Activated naive CD8-positive, alpha-beta T cell treated with anti-CD3 and anti-CD28 coated beads, Interleukin-2, amount 10 ng/mL, durations not matched to agents 7 days and 5 days (primary cell): ENCODE results near the gene MALAT1. TPM values are rescaled to one million over a fixed set of nuclear protein-coding genes. Genes with fewer than 3 reads are reported as not detected.
"Not testable (repeated sequence)": the region's sequence is repeated elsewhere in the genome, so short reads cannot be mapped to it uniquely, and the experiment has no call there.

Experiments used
- ATAC-seq: fragments of 150-1000 bp; cut with Tn5 transposase; one replicate; pipeline ENCODE4 v1.10.0; 2021; ENCODE audit warnings: low read depth, moderate library complexity
- POLR2A ChIA-PET: fragments of 350-600 bp; sonication (Branson Sonifier 250); formaldehyde crosslinking; loops from one replicate; lab custom pipeline; 2021; ENCODE audit warnings: antibody characterized with exemption; lab: Charles Lee
- DNase-seq: peaks from one replicate; pipeline ENCODE4 v3.0.0; 2021
- H3K27ac Mint-ChIP-seq: one replicate; pipeline ENCODE4 v1.8.0; 2022; ENCODE audit warnings: mild to moderate bottlenecking, mixed read lengths
- H3K27me3 Mint-ChIP-seq: one replicate; pipeline ENCODE4 v1.8.0; 2022; ENCODE audit warnings: mild to moderate bottlenecking, moderate library complexity, mixed read lengths
- H3K36me3 Mint-ChIP-seq: one replicate; pipeline ENCODE4 v1.8.0; 2021; ENCODE audit warnings: mild to moderate bottlenecking, mixed read lengths
- H3K4me1 Mint-ChIP-seq: one replicate; pipeline ENCODE4 v1.8.0; 2021; ENCODE audit warnings: mixed read lengths
- H3K4me3 Mint-ChIP-seq: one replicate; pipeline ENCODE4 v1.8.0; 2022; ENCODE audit warnings: mild to moderate bottlenecking, moderate library complexity, mixed read lengths
- H3K9me3 Mint-ChIP-seq: one replicate; pipeline ENCODE4 v1.8.0; 2021; ENCODE audit warnings: mixed read lengths
- total RNA-seq, 2 experiments: library from RNA; stranded (reverse); gene quantifications; one replicate each; pipeline ENCODE4 v1.2.3, GENCODE V29; 2021

Gene MALAT1
- total RNA-seq, 2 experiments from 2014 or later = 13,719 to 14,448 TPM

DNA sequence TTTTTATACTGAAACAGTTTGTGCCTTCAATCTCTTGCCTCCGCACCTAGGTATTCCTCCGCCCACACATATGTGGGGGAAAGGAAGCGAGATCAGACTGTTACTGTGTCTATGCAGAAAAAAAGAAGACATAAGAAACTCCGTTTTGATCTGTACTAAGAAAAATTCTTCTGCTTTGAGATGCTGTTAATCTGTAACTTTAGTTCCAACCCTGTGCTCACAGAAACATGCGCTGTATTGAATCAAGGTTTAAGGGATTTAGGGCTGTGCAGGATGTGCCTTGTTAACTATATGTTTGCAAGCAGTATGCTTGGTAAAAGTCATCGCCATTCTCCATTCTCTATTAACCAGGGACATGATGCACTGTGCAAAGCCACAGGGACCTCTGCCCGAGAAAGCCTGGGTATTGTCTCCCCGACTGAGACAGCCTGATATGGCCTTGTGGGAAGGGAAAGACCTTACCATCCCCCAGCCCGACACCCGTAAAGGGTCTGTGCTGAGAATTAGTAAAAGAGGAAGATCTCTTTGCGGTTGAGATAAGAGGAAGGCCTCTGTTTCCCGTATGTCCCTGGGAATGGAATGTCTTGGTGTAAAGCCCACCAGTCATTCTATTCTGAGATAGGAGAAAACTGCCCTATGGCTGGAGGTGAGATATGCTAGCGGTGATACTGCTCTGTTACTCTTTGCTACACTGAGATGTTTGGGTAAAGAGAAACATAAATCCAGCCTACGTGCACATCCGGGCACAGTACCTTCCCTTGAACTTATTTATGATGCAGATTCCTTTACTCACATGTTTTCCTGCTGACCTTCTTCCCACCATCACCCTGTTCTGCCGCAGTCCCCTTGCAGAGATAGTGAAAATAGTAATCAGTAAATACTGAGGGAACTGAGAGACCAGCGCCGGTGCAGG lies 24.1 kb downstream of the MALAT1 start:
- not testable (repeated sequence) for H3K36me3 Mint-ChIP-seq, H3K9me3 Mint-ChIP-seq, H3K27me3 Mint-ChIP-seq
- Mint-ChIP-seq H3K4me3 (peak overlapping the region; percentile 80), H3K4me1 (peaks cover 35% of the 10 kb centered on the region), H3K27ac (peak overlapping the region; percentile 93)
- peak; percentile 17 for ATAC-seq
- peak; percentile 49 for DNase-seq
- POLR2A ChIA-PET = interaction anchor here (1.1 to 3.7 kb wide), 3 partner anchors 15 to 136 kb away, joined by 4 to 28 read pairs (median 11); partner anchors contain the start of genes FRMD8 and MALAT1

DNA sequence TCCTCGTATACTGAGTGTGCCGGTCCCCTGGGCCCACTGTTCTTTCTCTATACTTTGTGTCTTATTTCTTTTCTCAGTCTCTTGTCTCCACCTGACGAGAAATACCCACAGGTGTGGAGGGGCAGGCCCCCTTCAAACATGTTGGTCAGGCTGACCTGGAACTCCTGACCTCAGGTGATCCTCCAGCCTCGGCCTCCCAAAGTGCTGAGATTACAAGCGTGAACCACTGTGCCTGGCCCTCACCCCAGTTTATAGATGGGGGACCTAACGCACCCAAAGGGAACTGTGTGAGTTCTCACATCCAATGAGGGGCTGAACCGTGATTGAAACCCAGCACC lies 24.8 kb downstream of the MALAT1 start:
- H3K9me3 Mint-ChIP-seq, H3K36me3 Mint-ChIP-seq, ATAC-seq, DNase-seq, H3K27me3 Mint-ChIP-seq: not testable (repeated sequence)
- peak overlapping the region; percentile 80 for H3K4me3 Mint-ChIP-seq
- peaks cover 36% of the 10 kb centered on the region for H3K4me1 Mint-ChIP-seq
- peak overlapping the region; percentile 93 for H3K27ac Mint-ChIP-seq
- POLR2A ChIA-PET = interaction anchor here (1.1 to 3.7 kb wide), 5 partner anchors 14 to 137 kb away, joined by 3 to 28 read pairs (median 4); partner anchors contain the start of genes FRMD8, MALAT1, NEAT1 and SIPA1

DNA sequence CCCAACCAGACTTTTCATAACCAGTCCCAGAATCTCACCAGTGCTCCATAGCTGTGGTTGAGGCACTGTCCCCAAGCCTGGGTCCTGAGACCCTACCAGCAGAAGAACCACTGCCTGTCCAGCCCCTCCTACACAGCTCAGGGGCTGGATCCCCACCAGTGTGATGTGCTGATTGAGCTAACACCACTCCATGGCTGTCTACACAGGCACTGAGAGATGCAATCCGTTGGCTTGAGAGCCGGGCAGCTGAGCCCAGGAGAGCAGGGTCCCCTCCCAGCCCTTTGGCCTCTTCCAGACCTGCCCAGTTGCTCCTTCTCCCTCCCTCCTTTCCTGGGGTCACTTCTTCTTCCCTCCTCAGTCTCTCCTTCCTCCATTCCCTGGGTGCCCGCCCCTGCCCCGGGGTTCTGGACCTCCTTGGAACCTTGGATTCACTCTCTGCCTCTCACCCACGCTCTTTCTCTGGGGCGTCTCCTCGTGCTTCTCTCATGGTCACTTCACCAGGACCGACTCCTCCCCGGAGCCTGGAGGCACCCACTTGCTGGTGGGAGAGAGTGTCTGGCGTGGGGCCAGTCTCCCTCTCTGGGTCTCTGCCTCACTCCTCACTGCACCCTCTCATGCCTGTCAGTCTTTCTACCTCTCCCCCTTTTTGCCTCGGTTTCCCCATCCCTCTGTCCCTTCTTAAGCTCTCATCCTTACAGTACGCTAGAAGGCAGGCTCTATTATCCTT lies 25.3 kb downstream of the MALAT1 start:
- peaks cover 39% of the 10 kb centered on the region for H3K4me1 Mint-ChIP-seq
- peak; percentile 15 for ATAC-seq

DNA sequence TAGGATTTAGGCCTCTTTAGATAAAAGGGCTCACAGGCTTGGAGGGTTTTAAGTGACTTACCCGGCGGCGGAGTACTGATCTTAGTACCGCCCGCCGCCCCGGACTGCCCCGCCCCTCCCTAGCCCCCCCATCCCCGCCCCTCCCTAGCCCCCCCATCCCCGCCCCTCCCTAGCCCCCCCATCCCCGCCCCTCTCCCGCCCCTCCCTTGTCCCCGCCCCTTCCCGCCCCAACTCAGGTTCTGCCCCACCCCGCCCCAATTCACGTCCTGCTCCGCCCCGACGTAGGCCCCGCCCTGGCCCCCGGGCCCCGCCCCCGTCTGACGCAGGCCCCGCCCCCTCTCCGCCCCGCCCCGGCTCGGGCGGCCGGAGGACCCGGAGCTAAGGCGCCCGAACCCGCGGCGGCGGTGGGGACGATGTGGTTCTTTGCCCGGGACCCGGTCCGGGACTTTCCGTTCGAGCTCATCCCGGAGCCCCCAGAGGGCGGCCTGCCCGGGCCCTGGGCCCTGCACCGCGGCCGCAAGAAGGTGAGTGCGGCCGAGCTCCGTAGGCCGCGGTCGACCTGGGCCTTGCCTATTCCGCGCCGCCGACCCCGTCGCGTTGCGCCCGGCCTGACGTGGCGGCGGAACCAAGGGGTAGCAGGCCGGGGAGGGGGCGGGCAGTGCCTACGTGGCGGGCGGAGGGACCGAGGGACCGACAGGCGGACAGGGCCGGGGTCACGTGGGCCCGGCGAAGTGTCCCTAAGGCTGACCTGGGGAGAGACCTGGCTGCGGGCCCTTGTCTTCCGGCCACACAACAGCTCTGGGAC lies 26.1 kb downstream of the MALAT1 start, which contains the start of gene SCYL1:
TSS of gene SCYL1 (plus strand) at position 343 of the 805 bp plus-strand sequence. CDS start at position 414, 71 bp downstream.
- no peaks in the 10 kb centered on the region for H3K9me3 Mint-ChIP-seq
- peak within 1 kb of the TSS; percentile 93 for H3K27ac Mint-ChIP-seq
- peak within 1 kb of the TSS; percentile 87 for H3K4me3 Mint-ChIP-seq
- POLR2A ChIA-PET = interaction anchor here (0.9 to 3.7 kb wide), 21 partner anchors 13 to 263 kb away, joined by 3 to 28 read pairs (median 4); partner anchors contain the start of genes FAM89B, MALAT1, NEAT1 and PCNX3
- H3K4me1 Mint-ChIP-seq = peaks cover 42% of the 10 kb centered on the region
- ATAC-seq (peak; percentile 59), DNase-seq (peak; percentile 88)
- H3K27me3 Mint-ChIP-seq = no peaks in the 10 kb centered on the region
- peaks cover 8% of the 10 kb centered on the region for H3K36me3 Mint-ChIP-seq

More for the DNA sequence above, 25.3 kb downstream of the MALAT1 start:
- Mint-ChIP-seq H3K27ac (peak overlapping the region; percentile 93), H3K4me3 (peak overlapping the region; percentile 80), H3K36me3 (peaks cover 8% of the 10 kb centered on the region), H3K9me3 (no peaks in the 10 kb centered on the region), H3K27me3 (no peaks in the 10 kb centered on the region)
- POLR2A ChIA-PET = interaction anchor here (1.0 to 3.7 kb wide), 18 partner anchors 13 to 262 kb away, joined by 3 to 28 read pairs (median 4); partner anchors contain the start of genes FRMD8, MALAT1, NEAT1 and PCNX3
- DNase-seq = peak; percentile 50

DNA sequence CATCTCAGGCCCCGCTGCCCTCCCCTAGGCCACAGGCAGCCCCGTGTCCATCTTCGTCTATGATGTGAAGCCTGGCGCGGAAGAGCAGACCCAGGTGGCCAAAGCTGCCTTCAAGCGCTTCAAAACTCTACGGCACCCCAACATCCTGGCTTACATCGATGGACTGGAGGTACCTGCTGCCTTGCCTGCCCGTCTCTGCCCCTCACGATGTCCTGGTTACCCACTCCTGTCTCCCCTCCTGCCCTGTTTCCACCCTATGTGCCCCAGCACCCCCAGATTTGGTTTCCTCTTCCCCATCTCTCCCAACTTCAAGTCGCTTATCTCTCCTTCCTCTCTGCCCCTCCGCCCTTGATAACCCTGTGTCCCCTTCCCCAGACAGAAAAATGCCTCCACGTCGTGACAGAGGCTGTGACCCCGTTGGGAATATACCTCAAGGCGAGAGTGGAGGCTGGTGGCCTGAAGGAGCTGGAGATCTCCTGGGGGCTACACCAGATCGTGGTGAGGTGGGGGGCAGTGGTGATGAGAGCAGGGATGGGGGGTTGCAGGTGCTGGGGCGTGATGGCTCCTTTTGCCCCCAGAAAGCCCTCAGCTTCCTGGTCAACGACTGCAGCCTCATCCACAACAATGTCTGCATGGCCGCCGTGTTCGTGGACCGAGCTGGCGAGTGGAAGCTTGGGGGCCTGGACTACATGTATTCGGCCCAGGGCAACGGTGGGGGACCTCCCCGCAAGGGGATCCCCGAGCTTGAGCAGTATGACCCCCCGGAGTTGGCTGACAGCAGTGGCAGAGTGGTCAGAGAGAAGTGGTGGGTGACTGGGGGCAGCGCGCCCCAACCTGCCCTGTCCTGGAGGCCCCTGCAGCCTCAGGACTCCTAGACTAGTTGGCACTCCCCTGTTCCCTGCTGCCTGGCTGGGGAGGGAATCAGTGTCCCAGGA lies 27.0 kb downstream of the MALAT1 start:
- Mint-ChIP-seq H3K4me1 (peaks cover 47% of the 10 kb centered on the region), H3K4me3 (peak overlapping the region; percentile 87), H3K27me3 (no peaks in the 10 kb centered on the region), H3K27ac (peak overlapping the region; percentile 65), H3K9me3 (no peaks in the 10 kb centered on the region), H3K36me3 (peaks cover 9% of the 10 kb centered on the region)
- POLR2A ChIA-PET = interaction anchor here (0.5 to 3.7 kb wide), 22 partner anchors 8 to 1865 kb away, joined by 3 to 28 read pairs (median 4); partner anchors contain the start of genes EHBP1L1, FAM89B, MALAT1 and PCNX3
- peak; percentile 24 for ATAC-seq
- no peak for DNase-seq

DNA sequence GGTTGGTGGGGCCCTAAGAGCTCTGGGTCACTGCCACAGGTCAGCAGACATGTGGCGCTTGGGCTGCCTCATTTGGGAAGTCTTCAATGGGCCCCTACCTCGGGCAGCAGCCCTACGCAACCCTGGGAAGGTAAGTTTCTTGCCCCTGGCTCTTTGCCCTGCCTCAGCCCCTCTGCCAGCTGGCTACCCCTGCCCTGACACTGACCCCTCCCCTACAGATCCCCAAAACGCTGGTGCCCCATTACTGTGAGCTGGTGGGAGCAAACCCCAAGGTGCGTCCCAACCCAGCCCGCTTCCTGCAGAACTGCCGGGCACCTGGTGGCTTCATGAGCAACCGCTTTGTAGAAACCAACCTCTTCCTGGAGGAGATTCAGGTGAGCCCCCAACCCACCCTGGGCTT lies 27.9 kb downstream of the MALAT1 start:
- peaks cover 12% of the 10 kb centered on the region for H3K36me3 Mint-ChIP-seq
- peak overlapping the region; percentile 30 for H3K27ac Mint-ChIP-seq
- no peaks in the 10 kb centered on the region for H3K9me3 Mint-ChIP-seq
- H3K27me3 Mint-ChIP-seq = no peaks in the 10 kb centered on the region
- H3K4me1 Mint-ChIP-seq = peaks cover 47% of the 10 kb centered on the region
- peak overlapping the region; percentile 20 for H3K4me3 Mint-ChIP-seq
- DNase-seq (no peak), ATAC-seq (no peak)
- POLR2A ChIA-PET = interaction anchor here (0.6 to 3.7 kb wide), 2 partner anchors 9 to 28 kb away, joined by 3 to 28 read pairs; partner anchors contain the start of gene MALAT1

DNA sequence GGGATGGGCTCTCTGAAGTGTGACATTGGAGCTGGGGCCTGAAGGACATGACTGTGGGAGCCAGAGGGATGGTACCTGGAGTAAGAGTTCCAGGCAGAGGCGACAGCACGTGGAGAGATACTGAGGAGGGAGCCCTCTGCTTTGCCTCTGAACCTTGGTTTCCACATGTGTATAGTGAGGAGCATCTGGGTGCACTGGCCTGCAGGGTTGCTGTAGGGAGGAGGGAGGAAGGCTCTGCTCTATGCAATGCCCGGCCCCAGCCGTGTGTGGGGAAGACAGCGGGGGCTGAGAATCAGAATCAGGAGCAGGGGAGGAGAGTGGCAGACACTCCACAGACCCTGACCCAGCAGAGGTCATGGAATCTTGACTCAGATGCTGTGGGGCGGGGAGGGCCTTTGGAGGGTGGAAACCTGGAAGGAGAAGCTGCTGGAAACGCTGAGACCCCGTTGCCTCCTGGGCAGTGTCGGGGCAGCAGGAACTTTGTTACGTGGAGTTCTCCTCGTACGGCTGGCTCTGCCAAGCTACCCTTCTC lies 30.0 kb downstream of the MALAT1 start:
- H3K4me3 Mint-ChIP-seq = no peak overlapping the region

DNA sequence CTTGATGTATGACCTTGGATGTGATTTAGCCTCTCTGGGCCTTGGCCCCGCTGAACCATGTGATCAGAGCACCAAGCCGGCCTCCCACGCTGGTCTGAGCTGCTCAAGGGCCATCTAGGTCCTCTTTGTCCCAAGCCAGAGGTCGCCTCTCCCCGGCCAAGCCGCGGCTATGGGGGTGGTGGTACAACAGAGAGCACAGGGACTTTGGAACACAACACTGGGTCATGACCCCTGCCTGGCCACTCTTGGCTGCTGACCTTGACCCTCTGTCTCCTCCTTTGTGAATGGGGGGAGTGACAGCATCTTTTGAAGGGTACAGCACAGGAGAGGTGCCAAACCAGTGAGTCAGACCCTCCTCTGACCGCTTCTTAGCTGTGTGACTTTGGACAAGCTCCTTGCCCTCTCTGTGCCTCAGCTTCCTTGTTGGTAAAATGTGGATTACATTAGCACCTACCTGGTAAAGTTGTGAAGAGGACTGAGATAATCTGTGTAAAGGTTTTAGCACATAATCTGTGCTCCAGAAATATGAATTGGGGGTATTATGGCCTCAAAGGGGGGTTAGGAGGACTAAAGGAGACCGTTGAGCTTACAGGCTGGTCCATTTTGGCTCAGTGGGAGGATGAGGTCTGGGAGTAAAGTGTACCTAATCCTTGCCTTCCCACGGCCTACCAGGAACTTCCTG lies 30.8 kb downstream of the MALAT1 start:
- Mint-ChIP-seq H3K9me3 (no peaks in the 10 kb centered on the region), H3K27me3 (no peaks in the 10 kb centered on the region), H3K4me1 (peaks cover 23% of the 10 kb centered on the region), H3K27ac (peak overlapping the region; percentile 79), H3K4me3 (no peak overlapping the region), H3K36me3 (peaks cover 16% of the 10 kb centered on the region)
- ATAC-seq (no peak), DNase-seq (no peak)
- POLR2A ChIA-PET = interaction anchor here (1.2 to 2.2 kb wide), 3 partner anchors 9 to 22 kb away, joined by 3 to 7 read pairs (median 4); no protein-coding TSS in a partner anchor

More for the DNA sequence above, 30.0 kb downstream of the MALAT1 start:
- Mint-ChIP-seq H3K9me3 (no peaks in the 10 kb centered on the region), H3K27ac (peak overlapping the region; percentile 50), H3K27me3 (no peaks in the 10 kb centered on the region), H3K36me3 (peaks cover 13% of the 10 kb centered on the region), H3K4me1 (peaks cover 29% of the 10 kb centered on the region)
- ATAC-seq = no peak
- no peak for DNase-seq
- POLR2A ChIA-PET = interaction anchor here (1.4 kb wide), 1 partner anchor 9 kb away, joined by 4 read pairs; no protein-coding TSS in a partner anchor

DNA sequence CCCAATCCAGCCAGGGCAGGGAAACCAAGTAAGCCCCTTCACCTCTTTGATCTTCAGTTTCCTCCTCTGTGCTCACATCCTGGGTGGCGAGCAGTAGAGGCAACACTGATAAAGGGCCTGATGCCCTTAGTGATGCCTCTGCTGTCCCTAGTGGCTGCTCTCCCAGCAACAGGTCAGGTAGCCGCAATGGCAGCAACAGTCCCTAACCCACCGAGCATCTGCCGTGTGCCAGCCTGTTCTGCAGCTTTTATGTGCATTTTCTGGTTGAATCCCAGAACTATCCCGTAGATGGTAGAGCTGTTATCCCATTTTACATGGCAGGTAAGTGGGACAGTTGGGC lies 31.3 kb downstream of the MALAT1 start:
- Mint-ChIP-seq H3K27me3 (no peaks in the 10 kb centered on the region), H3K27ac (peak overlapping the region; percentile 79), H3K4me3 (no peak overlapping the region), H3K4me1 (peaks cover 23% of the 10 kb centered on the region), H3K36me3 (peaks cover 18% of the 10 kb centered on the region), H3K9me3 (no peaks in the 10 kb centered on the region)
- peak; percentile 83 for ATAC-seq
- POLR2A ChIA-PET = interaction anchor here (1.2 to 2.2 kb wide), 3 partner anchors 8 to 22 kb away, joined by 3 to 7 read pairs (median 4); no protein-coding TSS in a partner anchor
- DNase-seq = no peak

DNA sequence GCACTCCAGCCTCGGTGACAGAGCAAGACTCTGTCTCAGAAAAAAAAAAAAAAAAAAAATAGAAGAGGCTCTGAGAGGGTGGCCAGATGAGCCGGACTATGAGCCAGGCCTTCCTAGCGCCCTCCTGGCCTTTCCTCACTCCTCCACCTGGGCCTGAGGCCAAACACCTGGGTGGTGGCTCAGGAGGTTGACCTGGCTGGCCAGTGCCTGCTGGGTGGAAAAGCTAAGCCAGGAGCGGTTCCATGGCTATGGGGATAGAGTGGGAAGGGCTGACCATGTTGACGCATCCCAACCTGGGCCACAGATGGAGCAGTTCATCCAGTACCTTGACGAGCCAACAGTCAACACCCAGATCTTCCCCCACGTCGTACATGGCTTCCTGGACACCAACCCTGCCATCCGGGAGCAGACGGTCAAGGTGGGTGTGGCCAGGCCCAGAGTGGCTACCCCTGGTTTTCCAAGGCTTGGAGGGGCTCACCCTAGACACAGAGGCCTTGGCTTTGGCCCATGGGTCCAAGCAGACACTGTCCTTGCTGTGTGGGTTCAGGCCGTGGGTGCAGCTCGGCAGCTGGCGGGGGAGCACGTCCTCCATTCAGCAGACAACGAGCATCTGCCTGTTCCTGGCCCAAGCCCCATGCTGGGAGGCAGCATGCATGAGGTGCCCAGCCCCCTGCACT lies 33.7 kb downstream of the MALAT1 start:
- Mint-ChIP-seq H3K27ac (no peak overlapping the region), H3K27me3 (no peaks in the 10 kb centered on the region), H3K4me1 (peaks cover 16% of the 10 kb centered on the region), H3K9me3 (no peaks in the 10 kb centered on the region), H3K36me3 (peaks cover 16% of the 10 kb centered on the region), H3K4me3 (no peak overlapping the region)
- DNase-seq (no peak), ATAC-seq (no peak)
- POLR2A ChIA-PET = interaction anchor here (0.6 kb wide), 1 partner anchor 63 kb away, joined by 3 read pairs; no protein-coding TSS in a partner anchor
